Activated CD4-positive, alpha-beta T cell treated with anti-CD3 and anti-CD28 coated beads for 1 hour (primary cell): ENCODE data around the gene MAST4.
A peak's percentile ranks its signal among the peaks of the same experiment; 100 is the strongest.
"Not testable (repeated sequence)": the region's sequence is repeated elsewhere in the genome, so short reads cannot be mapped to it uniquely, and the experiment has no call there.

Source experiments
- DNase-seq: peaks from one replicate; pipeline ENCODE4 v3.0.0-alpha.2; 2020

Gene MAST4

DNA sequence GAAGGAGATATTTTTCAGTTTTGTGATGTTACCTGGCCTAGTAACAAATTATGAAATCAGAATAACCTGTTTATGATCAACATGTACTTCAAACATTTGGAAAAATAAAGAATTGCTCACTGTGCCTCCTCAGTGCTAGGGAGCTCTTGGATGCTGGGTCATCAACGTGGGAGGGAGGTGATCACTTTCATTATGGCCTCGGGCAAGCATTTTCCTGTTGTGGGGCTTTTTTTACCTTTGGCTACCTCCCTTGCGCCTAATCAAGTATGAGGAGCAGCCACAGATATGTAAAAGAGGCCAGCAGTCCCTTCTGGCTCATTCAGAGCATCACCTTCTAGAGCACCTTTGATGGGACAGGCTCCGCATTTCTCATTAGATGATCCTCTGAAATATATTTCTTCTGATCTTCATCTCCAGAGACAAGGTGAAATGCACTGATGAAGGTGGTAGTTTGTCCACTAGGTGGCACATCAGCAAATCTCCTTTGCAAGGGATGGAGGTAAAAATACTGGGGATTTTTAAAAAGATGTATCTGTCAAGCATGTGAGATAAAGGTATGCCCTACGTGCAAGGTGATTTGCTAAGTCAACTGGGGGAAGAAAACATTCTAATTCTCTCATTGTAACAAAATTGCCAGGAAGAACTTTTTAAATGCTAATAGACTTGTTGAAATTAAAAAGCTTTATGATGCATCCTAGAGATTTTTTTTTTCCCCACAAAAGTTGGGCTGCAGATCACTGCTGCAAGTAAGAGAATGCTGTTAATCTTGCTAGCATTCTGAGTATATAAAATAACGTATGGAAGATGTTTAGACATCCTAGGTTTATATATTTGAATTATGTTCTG is 218.2 kb downstream of the MAST4 start:
- DNase-seq, result no peak

DNA sequence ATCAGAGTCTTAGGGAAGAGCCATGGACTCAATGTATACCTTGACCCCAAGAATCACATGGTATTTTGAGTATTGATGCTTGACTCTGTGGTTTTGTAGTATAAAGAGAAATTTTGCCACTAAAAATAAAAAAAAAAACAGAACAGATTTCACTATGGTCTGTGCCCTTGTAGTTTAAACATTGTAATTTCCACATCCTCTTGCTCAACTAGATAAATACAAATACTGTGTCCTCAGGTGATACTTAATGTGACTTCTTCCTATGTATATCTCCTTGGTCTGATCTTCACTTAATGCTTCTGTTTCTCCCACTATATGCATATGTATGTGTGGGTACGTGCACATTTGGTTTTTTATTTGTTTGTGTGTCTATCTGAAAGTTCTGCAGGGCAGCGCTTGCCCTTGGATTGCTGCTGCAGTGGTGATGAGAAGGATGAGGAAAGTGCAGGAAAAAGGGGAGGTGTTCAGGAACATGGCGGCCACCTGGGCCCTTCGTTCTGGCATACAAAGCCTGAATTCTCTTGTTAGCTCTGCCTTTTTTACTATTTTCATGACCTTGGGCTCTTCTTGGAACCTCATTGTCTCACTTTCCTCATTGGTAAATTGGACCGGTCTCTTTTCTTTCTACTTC is 222.2 kb downstream of the MAST4 start:
- no peak for DNase-seq

DNA sequence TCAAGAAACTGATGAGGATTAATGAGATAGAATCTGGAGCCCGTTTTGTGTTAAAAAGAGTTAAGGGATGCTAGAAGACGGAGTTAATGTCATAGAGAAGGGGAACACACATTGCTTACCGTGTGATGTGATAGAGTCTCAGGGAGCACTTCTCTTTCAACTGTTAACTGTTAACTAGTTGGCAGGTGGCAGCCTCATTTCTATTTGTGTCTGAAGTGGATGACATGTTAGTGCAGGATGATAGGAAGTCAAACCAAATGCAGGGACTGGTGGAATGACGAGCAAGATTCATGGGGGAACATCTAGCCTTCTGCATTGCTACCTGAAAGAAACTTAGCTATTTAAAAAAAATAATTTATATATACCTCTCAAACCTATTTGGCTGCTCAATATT is 222.7 kb downstream of the MAST4 start:
- no peak for DNase-seq

DNA sequence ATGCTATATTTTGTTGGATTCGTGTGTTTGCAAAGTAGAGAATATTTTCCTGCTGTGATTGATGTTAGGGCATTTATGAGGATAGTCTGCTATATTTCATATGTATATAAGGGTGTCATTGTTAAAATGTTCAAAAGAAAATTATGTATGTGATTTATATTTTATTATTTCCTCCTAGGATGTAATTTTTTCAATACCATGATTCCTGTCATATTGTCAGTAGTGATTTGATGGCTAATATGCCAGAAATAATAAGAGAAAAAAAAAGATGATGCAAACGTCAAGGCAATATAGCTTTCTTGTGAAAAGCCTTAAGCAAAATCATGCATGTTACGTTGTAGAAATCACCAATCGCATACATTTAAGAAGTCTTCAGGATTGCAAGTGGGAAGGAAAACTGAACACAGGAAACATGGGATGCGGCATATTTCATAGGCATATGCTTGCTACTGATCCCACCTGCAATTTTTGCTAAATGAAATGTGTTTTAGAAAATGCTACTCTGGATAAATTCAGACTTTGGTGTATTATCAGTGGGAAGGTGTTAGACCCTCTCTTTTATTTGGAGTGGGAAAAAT is 224.5 kb downstream of the MAST4 start:
- DNase-seq, result no peak

DNA sequence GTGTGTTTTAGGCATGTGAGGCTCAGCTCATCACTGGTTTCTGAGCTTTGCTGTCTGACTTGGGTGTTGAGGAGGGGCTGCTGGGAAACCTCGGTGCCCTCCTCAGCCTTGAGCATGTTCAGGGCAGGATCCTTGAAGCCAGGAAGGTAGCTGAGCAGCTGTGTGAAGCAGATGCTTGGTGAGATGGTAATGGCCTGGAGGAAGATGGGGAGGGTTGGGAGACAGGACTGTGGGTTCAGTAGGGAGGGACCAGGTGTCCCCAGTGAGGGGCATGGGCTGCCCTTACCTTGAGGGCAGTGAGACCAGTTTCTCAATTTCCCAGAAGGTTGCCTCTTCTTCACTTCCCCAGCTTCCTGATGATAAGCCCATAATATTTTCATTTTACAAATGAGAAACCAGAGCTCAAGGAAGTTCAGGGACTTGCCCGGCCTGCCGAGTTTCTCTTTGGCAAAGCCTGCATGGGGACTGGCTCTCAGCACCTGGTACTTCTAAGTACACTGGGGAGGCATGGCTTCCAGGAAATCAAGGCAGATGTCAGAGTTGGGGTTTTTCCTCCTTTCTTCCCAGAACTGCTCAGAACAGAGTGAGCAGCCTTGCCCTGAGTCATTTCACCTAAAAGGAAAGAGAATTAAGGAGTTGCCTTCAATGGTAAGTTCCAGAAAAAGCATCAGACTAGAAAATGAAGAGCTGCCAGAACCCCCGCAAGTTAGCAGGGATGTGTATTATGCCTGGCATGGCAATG is 225.7 kb downstream of the MAST4 start:
- DNase-seq, result no peak

DNA sequence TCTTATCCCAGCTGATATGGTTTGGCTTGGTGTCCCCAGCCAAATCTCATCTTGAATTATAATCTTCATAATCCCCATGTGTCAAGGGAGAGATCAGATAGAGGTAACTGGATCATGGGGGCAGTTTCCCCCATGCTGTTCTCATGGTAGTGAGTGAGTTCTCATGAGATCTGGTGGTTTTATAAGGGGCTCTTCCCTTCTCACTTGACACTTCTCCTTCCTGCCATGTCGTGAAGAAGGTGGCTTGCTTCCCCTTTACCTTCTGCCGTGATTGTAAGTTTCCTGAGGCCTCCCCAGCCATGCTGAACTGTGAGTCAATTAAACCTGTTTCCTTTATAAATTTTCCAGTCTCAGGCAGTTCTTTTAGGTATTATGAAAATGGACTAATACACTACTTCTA is 226.7 kb downstream of the MAST4 start:
- DNase-seq, result not testable (repeated sequence)

DNA sequence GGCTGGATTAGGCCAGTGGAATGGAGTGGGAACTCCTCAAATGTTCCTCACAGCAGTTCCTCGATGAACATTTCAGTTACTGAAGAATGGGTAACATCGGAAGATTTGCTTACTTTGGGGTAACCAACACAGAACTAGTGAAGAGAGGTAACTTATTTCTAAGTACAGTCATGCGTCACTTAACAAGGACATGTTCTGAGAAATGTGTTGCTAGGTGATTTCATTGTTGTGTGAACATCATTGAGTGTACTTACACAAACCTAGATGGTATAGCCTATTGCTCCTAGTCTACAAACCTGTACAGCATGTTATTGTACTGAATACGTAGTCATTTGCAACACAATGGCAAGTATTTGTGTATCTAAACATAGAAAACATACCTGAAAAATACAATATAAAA is 228.3 kb downstream of the MAST4 start:
- DNase-seq, result no peak

DNA sequence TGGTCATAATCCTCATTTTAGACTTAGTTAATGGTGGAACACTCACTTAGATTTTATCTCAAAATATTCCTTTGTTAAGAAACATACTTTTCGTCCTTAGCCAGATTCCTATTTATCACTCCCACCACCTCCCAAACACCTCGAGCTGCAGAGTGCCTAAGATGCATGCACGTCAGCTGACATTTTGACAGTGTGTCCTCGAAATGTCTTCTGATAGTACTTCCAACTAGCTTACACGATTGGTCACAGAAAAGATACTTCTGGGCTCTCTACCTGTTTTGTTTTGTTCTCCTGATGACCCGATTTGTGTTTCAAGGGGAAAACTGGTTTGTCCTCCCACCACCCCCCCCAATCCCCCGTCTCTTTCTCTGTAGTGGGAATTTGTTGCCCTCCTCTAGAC is 230.1 kb downstream of the MAST4 start:
- no peak for DNase-seq

DNA sequence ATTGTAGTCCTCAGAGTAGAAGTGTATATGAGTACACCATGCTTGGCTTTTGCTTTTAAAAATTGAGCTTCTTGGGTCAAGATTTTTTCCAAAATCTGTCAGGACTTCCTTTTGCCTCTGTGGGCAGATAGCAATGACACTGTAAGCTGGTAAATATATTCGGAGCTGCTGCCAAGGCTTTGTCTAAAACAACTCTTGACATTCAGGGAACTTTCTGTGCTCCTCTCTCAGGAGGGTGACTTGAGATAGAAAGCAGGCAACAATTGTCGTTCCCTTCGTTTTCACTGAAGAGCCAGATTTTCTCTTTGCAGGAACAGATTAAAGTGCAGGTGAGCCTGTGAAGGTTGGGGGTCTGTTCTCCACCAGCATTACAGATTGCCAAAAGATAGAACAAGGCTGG is 230.5 kb downstream of the MAST4 start:
- no peak for DNase-seq

DNA sequence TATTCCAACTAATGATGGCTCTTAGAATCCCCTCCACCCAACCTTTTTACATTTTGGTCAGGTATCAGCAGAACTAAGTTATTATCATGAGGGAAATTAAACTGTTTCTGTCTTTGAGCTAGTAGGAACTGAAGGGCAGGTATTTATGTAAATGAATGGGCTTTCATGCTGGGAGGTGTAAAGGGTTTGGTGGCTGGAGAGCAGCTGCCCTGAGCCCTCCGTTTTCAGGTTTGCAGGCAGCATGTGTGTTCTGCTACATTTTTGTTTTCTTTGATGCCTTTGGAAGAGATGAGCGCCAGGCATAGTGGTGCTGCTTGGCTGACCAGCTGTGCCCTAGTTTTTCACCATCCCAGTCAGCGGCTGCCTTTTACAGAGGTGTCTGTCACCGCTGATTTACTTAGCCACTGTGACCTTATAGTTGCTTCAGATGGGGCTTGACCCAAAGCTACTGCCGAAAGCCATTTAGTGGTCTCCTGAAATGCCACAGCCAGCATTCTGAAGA is 231.9 kb downstream of the MAST4 start:
- DNase-seq, result no peak

DNA sequence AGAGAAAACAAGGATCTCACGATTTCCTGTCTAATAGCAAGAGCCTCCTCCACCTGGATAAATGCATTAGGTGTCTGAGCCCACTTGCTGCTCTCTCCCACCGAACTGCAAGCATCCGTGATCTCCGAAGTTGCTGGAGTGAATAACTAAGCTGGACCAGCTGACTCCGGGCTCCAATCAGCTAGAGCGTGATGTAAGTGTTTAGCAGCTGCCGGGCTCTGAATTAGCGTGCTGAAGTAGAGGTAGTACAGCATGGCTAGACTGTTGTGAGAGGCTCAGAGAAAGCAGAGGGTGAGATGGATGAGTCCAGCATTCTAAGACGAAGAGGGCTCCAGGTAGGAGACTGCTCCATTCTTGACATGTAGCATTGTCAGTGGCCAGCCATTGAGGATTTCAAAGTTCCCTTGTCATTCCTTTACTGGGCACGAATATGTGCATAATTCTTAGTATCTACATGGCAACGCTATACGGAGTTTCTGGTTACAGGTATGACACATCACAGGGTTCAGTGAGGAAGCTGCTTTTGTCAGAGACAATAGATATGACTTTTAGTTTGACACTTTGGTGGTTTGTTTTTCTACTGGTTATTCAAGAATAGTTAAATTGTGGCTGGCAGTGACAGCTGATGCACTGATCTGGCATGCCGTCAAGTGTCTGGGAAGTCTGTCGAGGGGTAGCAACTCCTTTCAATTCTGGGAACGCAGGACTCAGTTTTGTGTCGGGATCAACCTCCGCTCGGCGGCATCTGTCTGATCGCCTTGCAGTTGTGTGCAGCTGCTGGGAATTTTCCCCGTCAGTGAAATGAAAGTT is 232.6 kb downstream of the MAST4 start:
- DNase-seq, result peak; percentile 32

DNA sequence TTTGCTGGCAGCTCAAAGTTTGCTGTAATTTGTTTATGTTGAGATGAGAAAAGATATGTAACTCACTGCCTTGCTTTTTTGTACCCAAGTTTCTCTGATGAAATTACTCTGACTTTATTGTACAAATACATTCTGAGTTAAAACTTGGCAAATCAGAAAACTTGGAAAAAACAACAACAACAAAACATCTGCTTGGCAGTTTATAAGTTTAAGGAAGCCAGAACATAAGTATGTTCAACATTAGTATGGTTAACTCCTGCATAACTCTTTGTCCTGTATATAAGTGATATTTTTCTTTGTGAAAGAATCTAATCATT is 233.1 kb downstream of the MAST4 start:
- no peak for DNase-seq

DNA sequence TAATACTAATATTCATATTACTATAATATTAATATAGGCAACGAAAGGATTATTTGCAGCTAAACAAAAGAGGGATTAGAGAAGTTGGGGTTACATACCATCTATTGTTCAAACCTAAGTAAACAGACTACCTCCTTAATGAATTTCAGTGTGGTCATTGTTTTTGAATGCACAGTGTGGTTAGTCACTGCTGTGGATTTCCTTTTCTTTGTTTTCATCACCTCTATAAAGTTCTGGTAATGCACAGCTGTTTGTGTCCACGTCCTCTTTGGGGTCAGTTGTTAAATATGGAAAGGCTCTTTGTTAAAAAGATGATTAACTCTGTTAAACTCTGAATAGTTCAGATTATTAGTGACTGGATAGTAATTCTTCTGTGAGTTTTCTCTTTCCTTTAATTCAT is 233.6 kb downstream of the MAST4 start:
- no peak for DNase-seq

DNA sequence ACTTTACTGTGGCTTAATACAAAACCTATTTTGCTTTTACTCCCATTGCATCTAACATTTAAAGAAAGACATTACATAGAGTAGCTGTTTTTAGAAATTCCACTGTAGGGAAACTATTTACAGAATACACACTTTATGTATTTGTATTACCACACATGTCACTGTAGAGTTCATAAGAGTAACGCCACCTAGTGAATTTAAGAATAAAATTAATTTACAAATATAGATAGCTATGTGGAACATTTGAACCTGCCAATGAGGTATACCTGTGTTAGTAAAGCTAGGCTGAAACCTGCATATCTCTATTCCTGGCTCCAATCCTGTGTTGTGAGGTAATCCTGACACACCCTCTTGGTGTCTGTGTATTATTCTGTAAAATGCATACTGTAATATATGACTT is 234.4 kb downstream of the MAST4 start:
- DNase-seq, result no peak

DNA sequence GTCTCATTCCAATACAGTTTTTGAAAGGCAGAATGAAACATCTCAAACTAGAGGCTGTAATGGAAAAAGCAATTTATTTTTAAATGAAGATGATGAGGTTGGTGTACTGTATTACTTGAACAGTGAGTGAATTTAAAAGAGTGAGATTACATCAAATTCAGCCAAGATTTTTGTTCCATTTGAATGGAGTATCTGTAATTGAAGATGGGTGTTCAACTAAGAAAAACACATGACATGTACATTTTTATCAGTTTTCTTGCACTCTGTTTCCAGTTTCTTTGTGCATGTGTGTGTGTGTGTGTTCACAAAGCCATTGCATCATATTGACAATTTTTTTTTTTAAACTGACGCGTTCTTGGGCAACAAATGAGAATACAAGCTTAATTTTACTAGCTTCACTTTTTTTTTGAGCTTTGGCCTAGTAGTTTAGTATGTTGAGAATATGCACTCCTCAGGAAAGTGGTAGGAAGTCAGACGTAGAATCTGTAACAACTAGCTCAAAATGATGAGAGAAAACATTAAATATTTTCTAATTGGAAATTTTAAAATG is 243.5 kb downstream of the MAST4 start:
- DNase-seq, result no peak

DNA sequence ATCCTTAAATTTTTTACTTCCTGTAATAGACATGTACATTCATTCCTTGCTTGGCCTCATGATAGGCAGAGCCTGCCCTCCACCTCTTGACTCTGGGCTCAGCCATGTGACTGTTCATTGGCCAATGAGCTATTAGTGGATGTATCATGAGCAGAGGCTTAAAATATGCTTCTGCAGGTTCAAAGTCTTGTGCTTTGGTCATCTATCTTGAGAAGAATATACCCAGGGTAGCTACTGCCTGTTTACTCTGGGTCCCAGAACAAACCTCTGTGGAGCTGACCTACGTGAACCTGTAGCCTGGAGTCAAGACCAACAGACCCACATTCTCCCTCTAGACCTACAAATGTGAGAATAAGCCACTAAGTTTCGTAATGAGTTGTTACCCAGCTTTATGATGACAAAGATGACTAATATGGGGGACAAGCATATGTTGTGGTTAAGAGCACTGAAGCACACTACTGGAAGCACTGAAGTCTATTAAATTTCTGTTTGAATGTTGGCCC is 244.4 kb downstream of the MAST4 start:
- no peak for DNase-seq

DNA sequence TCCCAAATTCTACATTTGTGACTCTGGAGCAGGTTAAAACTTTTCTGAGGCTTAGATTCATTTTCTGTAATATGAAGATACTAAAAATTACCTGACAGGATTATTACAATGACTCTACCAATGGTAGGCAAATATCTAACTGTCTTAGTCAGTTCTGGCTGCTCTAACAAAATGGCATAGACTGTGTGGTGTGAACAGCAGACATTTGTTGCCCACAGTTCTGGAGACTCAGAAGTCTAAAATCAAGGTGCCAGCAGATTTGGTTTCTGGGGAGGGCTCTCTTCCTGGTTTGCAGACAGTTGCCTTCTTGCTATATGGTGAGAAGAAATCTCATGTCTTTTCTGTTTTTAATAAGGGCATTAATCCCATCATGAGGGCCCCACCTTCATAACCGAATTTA is 245.1 kb downstream of the MAST4 start:
- no peak for DNase-seq

DNA sequence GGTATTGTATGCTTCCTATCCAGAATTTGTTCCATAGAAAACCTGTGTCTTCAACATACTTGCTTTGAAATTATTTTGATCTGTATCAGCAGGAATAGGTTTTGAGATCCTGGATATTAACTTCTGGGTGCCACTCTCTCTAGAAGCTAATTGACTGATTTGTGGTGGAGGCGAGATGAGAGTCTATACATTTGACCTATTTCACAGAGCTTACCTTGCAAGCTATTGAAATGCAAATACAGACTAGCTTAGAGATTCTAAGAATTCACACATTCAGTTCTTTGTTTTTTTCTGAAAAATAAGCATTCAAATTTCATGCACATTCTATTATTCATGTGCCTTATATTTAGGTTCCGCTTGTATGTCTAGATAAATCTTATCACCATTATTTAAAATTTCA is 246.3 kb downstream of the MAST4 start:
- DNase-seq, result no peak

DNA sequence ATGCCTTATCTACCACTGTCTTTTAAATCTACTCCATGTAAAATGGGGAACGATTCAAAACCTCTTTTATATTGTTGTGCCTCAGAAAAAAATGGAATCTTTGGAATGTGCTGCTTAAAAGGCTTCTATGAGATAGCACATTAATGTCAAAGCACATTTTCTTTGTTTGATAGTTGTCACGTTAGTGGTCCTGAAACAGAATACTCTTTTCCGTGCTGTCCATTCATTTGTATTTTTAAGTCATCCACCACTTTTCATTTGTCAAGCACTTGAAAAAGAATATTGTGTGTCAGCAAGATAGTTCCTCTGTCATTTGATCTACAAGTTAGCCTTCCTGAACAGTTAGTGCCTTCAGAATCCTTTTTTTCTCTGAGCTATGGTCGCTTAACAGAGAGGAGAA is 246.9 kb downstream of the MAST4 start:
- DNase-seq, result no peak

DNA sequence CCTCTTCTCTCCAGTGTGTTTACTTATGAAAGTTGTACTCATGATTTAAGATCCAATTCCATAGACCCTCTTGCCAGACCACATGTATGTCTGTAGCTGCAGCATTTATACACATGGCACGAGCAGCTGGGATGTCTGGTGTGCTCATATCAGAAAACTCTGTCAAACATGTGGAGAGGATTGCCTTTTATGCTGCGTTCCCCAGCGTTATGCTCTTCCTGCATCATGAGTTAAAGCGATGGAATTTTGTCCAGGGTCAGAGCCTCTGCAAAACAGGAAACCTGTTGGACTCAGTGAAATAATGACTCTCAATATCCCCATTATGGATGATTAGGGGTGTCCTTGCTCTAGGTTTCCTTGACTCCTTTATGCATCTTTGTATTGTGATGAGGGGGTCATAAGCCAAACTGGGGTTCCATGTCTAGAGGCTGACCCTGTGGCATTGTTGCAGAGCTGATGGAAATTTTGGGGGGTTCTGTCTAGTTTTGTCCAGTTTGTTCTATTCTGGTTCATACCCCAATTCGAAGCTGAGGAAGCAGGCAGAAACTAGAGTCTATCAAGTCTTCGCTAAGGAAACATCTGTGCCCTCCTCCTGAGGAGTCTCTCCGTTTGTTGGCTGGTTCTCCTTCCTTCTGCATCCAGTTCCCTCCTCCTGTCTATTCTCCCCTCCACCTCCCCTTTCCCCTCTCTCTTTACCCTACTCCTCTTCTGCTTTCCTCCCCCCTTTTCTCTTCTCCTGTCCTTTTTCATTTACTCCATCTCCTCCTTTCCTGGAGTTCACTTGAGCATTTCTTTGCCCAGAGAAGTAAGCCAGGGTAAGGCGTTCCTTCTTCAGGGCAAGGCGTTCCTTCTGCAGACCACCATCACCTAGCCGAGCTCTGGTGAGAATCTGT is 252.8 kb downstream of the MAST4 start:
- DNase-seq, result no peak

DNA sequence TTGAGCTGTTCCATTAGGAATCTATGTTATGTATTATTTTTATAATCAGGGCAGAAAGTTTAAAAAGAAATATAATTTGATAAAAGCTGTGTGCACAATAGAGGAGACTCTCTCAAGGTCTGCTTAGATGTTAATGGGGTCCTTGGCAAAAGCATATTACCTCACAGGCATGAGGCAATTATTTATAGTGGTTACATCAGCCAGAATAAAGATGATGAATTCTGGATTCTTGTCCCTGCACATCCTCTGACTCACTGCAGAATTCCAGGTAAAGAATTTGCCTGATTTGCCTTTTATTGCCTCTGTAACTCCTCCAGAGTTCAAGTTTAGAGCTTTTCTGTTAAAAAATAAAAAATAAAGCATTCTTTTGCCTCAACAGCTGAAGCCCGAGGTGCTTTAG is 253.6 kb downstream of the MAST4 start:
- DNase-seq, result no peak
